Breast epithelium (tissue), 3 donors: ENCODE data around the gene NGB.

Experiments
- CTCF ChIP-seq, 3 donors: fragments of 450-650 bp; IDR thresholded peaks; one replicate each; pipeline ENCODE4 v1.5.1; 2016 to 2017; ENCODE audit warnings: antibody characterized with exemption in 3 of 3, mild to moderate bottlenecking in 3 of 3, moderate library complexity in 3 of 3
- POLR2AphosphoS5 ChIP-seq, 3 donors: sonication (generic); formaldehyde crosslinking; IDR thresholded peaks; one replicate each; pipeline ENCODE4 v1.6.1; 2017; ENCODE audit warnings: antibody characterized with exemption in 3 of 3

GRCh38 chr14:77228056-77228455, 43.0 kb downstream of the NGB start:
- TF ChIP-seq POLR2AphosphoS5 (IDR thresholded peaks at IDR 0.05) (no peak), CTCF (IDR thresholded peaks at IDR 0.05) (no peak)
